B cell (primary cell): Measurements from ENCODE around the gene ZRANB1.

ENCODE experiments used
- CTCF ChIP-seq: fragments of 200-600 bp; IDR thresholded peaks from one replicate; pipeline ENCODE4 v1.8.0; 2022; ENCODE audit warnings: antibody characterized with exemption, mild to moderate bottlenecking
- EZH2 ChIP-seq: IDR thresholded peaks from 2 replicates; pipeline ENCODE4 v1.6.1; 2012; ENCODE audit warnings: borderline replicate concordance, low read depth, mild to moderate bottlenecking, moderate library complexity, low read length; ENCODE audit not compliant: insufficient read depth, poor library complexity, severe bottlenecking

- TF ChIP-seq CTCF = no peak
- no peak for TF ChIP-seq EZH2
Measured at GRCh38 chr10:124971276-124971675, 29.4 kb downstream of the ZRANB1 start.
